Tibial nerve (tissue), 3 donors: Measurements from ENCODE around the gene ARMC9.

Experiments
- POLR2A ChIP-seq, 2 donors: fragments of 450-650 bp; IDR thresholded peaks; one replicate each; pipeline ENCODE4 v1.6.1; 2017; ENCODE audit warnings: antibody characterized with exemption in 2 of 2, mild to moderate bottlenecking in 2 of 2, moderate library complexity in 2 of 2
- TF ChIP-seq, protein P1 (sequence below), 5 experiments: fragments of 200-600 bp in 3 of 5; fragments of 450-650 bp in 2 of 5; sonication (generic) in 3 of 5; IDR thresholded peaks; one replicate each; pipeline ENCODE4 v1.5.1; 2016 to 2019; ENCODE audit warnings: antibody characterized with exemption in 5 of 5, mild to moderate bottlenecking in 3 of 5, moderate library complexity in 2 of 5

DNA sequence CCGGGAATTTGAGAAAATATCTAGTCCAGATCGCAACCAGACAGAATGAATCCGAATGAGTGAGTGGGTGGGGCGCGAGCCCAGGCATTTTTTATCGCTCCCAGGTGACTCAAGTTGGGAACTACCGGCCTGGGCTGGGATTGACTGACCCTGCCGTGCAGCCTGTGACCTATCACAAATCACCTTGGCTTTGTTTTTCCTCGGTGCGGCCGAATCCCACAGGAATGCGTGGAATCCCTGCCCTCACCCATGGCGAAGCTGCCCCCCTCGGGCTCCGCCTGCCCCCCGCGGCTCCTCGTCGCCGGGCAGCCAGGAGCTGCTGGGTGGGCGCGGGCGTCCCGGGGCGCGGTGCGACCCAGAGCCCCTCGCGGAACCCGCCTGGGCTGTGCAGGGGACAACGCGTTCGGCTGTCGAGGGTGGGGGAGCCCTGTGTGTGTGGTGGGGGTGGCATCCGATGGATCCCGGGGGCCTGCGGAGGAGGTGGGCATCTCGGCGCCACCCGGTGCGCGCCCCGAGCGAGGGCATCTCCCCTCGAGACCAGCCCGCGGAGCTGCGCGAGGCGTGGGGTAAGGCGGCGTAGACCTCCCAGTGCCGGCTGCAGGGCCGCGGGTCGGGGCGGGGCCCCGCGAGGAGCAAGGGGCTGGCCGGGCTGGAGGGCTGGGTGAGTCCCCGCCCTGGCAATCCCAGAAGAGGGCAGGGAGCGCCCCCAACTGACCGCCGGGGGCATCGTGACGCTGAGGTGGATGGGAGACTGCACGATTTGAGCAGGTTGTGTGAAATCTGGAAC lies 213.6 kb downstream of the ARMC9 start:
- TF ChIP-seq, protein P1, sequence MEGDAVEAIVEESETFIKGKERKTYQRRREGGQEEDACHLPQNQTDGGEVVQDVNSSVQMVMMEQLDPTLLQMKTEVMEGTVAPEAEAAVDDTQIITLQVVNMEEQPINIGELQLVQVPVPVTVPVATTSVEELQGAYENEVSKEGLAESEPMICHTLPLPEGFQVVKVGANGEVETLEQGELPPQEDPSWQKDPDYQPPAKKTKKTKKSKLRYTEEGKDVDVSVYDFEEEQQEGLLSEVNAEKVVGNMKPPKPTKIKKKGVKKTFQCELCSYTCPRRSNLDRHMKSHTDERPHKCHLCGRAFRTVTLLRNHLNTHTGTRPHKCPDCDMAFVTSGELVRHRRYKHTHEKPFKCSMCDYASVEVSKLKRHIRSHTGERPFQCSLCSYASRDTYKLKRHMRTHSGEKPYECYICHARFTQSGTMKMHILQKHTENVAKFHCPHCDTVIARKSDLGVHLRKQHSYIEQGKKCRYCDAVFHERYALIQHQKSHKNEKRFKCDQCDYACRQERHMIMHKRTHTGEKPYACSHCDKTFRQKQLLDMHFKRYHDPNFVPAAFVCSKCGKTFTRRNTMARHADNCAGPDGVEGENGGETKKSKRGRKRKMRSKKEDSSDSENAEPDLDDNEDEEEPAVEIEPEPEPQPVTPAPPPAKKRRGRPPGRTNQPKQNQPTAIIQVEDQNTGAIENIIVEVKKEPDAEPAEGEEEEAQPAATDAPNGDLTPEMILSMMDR (IDR thresholded peaks at IDR 0.05): peak; percentile 80 to 91 (median 88)
- TF ChIP-seq POLR2A (IDR thresholded peaks at IDR 0.05): no peak
